Coronary artery (tissue), 2 donors: Measurements from ENCODE around the gene CLMP.
A peak's percentile ranks its signal among the peaks of the same experiment; 100 is the strongest.
"Not testable (repeated sequence)": the region's sequence is repeated elsewhere in the genome, so short reads cannot be mapped to it uniquely, and the experiment has no call there.

Source experiments
- DNase-seq: peaks from one replicate; pipeline ENCODE4 v3.0.0-alpha.2; 2017; ENCODE audit warnings: low spot score
- H3K27ac ChIP-seq, 2 donors: fragments of 200-600 bp; sonication (generic); one replicate each; pipeline ENCODE4 v1.5.1; 2016 to 2019
- H3K4me3 ChIP-seq: fragments of 200-600 bp; sonication (generic); 2 replicates; pipeline ENCODE4 v1.5.1; 2016; ENCODE audit warnings: mild to moderate bottlenecking, moderate library complexity
- CTCF ChIP-seq: fragments of 200-600 bp; sonication (generic); IDR thresholded peaks from one replicate; pipeline ENCODE4 v1.5.1; 2019; ENCODE audit warnings: antibody characterized with exemption

The CLMP gene

GRCh38 chr11:123137431-123138224, 57.4 kb downstream of the CLMP start:
- Histone ChIP-seq H3K4me3 (peak overlapping the region; percentile 55), H3K27ac (peak overlapping the region; percentile 4 to 77)
- DNase-seq, result peak; percentile 85
- no peak for TF ChIP-seq CTCF

- Histone ChIP-seq H3K27ac (peak overlapping the region in 1 of 2 donors; percentile 63), H3K4me3 (no peak overlapping the region)
- TF ChIP-seq CTCF, result no peak
- no peak for DNase-seq
Measured at GRCh38 chr11:123135863-123136446, 59.1 kb downstream of the CLMP start.

GRCh38 chr11:123132881-123133280, 62.2 kb downstream of the CLMP start:
- TF ChIP-seq CTCF, result no peak
- H3K4me3 ChIP-seq, result no peak overlapping the region
- no peak for DNase-seq
- H3K27ac ChIP-seq, result peak overlapping the region in 1 of 2 donors; percentile 74

- peak overlapping the region in 1 of 2 donors; percentile 74 for H3K27ac ChIP-seq
- not testable (repeated sequence) for DNase-seq, H3K4me3 ChIP-seq
Measured at GRCh38 chr11:123132034-123132766, 62.8 kb downstream of the CLMP start.

GRCh38 chr11:123129920-123130319, 65.1 kb downstream of the CLMP start:
- no peak for DNase-seq
- no peak overlapping the region for H3K27ac ChIP-seq
- no peak for TF ChIP-seq CTCF
- H3K4me3 ChIP-seq, result no peak overlapping the region

- TF ChIP-seq CTCF, result no peak
- DNase-seq, result no peak
- Histone ChIP-seq H3K27ac (no peak overlapping the region), H3K4me3 (no peak overlapping the region)
Measured at GRCh38 chr11:123125169-123125568, 69.9 kb downstream of the CLMP start.

GRCh38 chr11:123122852-123123251, 72.2 kb downstream of the CLMP start:
- TF ChIP-seq CTCF, result no peak
- DNase-seq, result no peak
- peak overlapping the region; percentile 13 to 54 for H3K27ac ChIP-seq
- no peak overlapping the region for H3K4me3 ChIP-seq
